ENCODE measurements around the gene CHST11. TPM values are rescaled to one million over a fixed set of nuclear protein-coding genes. Genes with fewer than 3 reads are reported as not detected.

The CHST11 gene
- total and polyA plus RNA-seq, 4 donors = 0.57 to 11.1 (median 3.7) TPM

DNA sequence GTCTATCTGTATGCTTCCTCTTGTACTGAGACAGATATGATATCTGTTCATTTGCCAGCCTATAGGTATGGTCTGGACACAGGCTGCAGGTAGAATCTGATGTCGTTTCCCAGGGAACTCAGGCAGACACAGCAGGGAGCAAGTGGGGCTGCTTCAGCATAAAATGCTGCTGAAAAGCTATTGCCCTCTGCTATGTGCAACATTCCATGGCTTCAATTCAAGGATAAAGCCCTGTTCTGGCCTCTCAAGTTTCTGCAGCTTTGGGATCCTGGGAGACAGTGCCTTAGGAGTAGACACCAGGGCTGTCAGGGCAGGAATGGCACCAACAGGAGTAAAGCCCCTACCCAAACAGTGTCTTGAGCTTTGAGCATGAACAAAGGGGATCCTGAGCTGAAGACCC, 327.8 kb downstream of the CHST11 start:
- Histone ChIP-seq H3K4me3 (ENCODE audit: low read depth in 1 of 3, low read length in 3 of 3) (no peak overlapping the region), H3K27me3 (ENCODE audit: control insufficient read depth in 4 of 4, insufficient read depth in 4 of 4, low read length in 3 of 4) (no peaks in the 10 kb centered on the region), H3K36me3 (ENCODE audit: control insufficient read depth in 4 of 4, insufficient read depth in 3 of 4, low read depth in 1 of 4, low read length in 3 of 4) (no peaks in the 10 kb centered on the region), H3K9me3 (ENCODE audit: control insufficient read depth in 4 of 4, low read length in 3 of 4) (peaks cover 3 to 12% (median 6%) of the 10 kb centered on the region in 4 donors), H3K27ac (ENCODE audit: low read depth in 1 of 2, low read length in 2 of 2) (no peak overlapping the region), H3K9ac (ENCODE audit: low read depth in 1 of 2, low read length in 2 of 2) (no peak overlapping the region), H3K4me1 (ENCODE audit: control insufficient read depth in 4 of 4, insufficient read depth in 4 of 4, low read length in 3 of 4) (no peaks in the 10 kb centered on the region)
- no peak for DNase-seq (ENCODE audit: low spot score)
- WGBS = 66% methylated on average over 1 of the region's 1 CpG
- TF ChIP-seq, protein P1, sequence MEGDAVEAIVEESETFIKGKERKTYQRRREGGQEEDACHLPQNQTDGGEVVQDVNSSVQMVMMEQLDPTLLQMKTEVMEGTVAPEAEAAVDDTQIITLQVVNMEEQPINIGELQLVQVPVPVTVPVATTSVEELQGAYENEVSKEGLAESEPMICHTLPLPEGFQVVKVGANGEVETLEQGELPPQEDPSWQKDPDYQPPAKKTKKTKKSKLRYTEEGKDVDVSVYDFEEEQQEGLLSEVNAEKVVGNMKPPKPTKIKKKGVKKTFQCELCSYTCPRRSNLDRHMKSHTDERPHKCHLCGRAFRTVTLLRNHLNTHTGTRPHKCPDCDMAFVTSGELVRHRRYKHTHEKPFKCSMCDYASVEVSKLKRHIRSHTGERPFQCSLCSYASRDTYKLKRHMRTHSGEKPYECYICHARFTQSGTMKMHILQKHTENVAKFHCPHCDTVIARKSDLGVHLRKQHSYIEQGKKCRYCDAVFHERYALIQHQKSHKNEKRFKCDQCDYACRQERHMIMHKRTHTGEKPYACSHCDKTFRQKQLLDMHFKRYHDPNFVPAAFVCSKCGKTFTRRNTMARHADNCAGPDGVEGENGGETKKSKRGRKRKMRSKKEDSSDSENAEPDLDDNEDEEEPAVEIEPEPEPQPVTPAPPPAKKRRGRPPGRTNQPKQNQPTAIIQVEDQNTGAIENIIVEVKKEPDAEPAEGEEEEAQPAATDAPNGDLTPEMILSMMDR (IDR thresholded peaks at IDR 0.05; ENCODE audit: low read depth, low read length, missing input control) = no peak
- TF ChIP-seq YY1 (IDR thresholded peaks at IDR 0.05) (no peak), HNF4A (conservative IDR thresholded peaks at IDR 0.05) (no peak), EGR1 (IDR thresholded peaks at IDR 0.05; ENCODE audit: low read depth in 2 of 2) (no peak), HNF4G (IDR thresholded peaks at IDR 0.05) (no peak), NR2F2 (IDR thresholded peaks at IDR 0.05) (no peak), TAF1 (conservative IDR thresholded peaks at IDR 0.05) (no peak)

DNA sequence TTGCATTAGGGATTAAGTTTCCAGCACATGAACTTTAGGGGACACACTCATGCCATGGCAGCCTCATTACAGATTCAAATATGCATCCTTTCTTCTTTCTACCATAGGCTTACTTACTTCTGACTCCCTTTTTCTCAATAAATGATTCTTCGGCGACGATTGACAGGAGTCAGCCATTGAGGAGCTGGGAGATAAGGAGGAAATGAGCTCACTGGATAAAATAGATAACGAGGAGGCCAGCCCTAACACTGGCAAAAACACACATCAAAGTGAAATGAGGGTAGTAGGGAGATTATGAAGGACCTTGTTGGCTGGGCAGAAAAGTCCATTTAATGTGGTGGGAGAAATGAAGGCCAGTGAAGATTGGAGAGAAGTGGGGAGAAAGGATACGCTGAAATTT, 329.1 kb downstream of the CHST11 start:
- H3K27me3 ChIP-seq (ENCODE audit: control insufficient read depth in 4 of 4, insufficient read depth in 4 of 4, low read length in 3 of 4) = no peaks in the 10 kb centered on the region
- H3K4me1 ChIP-seq (ENCODE audit: control insufficient read depth in 4 of 4, insufficient read depth in 4 of 4, low read length in 3 of 4) = no peaks in the 10 kb centered on the region
- WGBS = 86% methylated on average over 5 of the region's 5 CpGs
- no peak for TF ChIP-seq SP1 (IDR thresholded peaks at IDR 0.05)
- no peak for TF ChIP-seq FOXA2 (IDR thresholded peaks at IDR 0.05)
- TF ChIP-seq EGR1 (IDR thresholded peaks at IDR 0.05; ENCODE audit: low read depth in 2 of 2) = no peak
- no peak for TF ChIP-seq NR2F2 (IDR thresholded peaks at IDR 0.05)
- no peak for TF ChIP-seq RXRA (IDR thresholded peaks at IDR 0.05)
- no peak for TF ChIP-seq JUND (IDR thresholded peaks at IDR 0.05)
- TF ChIP-seq, protein P2, sequence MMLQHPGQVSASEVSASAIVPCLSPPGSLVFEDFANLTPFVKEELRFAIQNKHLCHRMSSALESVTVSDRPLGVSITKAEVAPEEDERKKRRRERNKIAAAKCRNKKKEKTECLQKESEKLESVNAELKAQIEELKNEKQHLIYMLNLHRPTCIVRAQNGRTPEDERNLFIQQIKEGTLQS (IDR thresholded peaks at IDR 0.05) = no peak
- TF ChIP-seq, protein P3, sequence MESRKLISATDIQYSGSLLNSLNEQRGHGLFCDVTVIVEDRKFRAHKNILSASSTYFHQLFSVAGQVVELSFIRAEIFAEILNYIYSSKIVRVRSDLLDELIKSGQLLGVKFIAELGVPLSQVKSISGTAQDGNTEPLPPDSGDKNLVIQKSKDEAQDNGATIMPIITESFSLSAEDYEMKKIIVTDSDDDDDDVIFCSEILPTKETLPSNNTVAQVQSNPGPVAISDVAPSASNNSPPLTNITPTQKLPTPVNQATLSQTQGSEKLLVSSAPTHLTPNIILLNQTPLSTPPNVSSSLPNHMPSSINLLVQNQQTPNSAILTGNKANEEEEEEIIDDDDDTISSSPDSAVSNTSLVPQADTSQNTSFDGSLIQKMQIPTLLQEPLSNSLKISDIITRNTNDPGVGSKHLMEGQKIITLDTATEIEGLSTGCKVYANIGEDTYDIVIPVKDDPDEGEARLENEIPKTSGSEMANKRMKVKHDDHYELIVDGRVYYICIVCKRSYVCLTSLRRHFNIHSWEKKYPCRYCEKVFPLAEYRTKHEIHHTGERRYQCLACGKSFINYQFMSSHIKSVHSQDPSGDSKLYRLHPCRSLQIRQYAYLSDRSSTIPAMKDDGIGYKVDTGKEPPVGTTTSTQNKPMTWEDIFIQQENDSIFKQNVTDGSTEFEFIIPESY (IDR thresholded peaks at IDR 0.05) = no peak
- TF ChIP-seq TAF1 (conservative IDR thresholded peaks at IDR 0.05) = no peak
- no peak for TF ChIP-seq HNF4G (IDR thresholded peaks at IDR 0.05)
- TF ChIP-seq, protein P4, sequence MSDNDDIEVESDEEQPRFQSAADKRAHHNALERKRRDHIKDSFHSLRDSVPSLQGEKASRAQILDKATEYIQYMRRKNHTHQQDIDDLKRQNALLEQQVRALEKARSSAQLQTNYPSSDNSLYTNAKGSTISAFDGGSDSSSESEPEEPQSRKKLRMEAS (IDR thresholded peaks at IDR 0.05) = no peak
- TF ChIP-seq YY1 (IDR thresholded peaks at IDR 0.05) = no peak
- no peak overlapping the region for H3K27ac ChIP-seq (ENCODE audit: low read depth in 1 of 2, low read length in 2 of 2)
- no peaks in the 10 kb centered on the region for H3K36me3 ChIP-seq (ENCODE audit: control insufficient read depth in 4 of 4, insufficient read depth in 3 of 4, low read depth in 1 of 4, low read length in 3 of 4)
- no peak overlapping the region for H3K9ac ChIP-seq (ENCODE audit: low read depth in 1 of 2, low read length in 2 of 2)
- peaks cover 0 to 5% (median 1%) of the 10 kb centered on the region in 4 donors for H3K9me3 ChIP-seq (ENCODE audit: control insufficient read depth in 4 of 4, low read length in 3 of 4)
- H3K4me3 ChIP-seq (ENCODE audit: low read depth in 1 of 3, low read length in 3 of 3) = no peak overlapping the region
- no peak for DNase-seq (ENCODE audit: low spot score)

DNA sequence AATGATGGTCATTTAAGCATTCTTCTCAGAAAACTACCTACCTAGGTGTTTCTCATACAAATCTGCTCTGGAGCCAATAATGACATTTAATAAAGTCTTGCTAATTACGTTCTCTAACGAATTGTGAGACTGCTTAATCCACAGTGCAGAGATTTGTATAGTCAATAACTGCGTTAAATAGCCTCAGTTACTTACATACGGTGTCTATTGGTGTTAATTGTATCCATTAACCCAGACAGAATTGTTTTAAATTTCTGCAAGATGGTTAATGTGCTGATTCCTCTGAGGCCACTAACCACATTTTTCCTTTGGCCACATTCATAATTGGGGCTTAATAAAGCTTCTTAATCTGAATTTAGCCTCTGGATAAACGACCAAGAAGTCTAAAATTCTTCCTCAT, 329.6 kb downstream of the CHST11 start:
- Histone ChIP-seq H3K36me3 (ENCODE audit: control insufficient read depth in 4 of 4, insufficient read depth in 3 of 4, low read depth in 1 of 4, low read length in 3 of 4) (no peaks in the 10 kb centered on the region), H3K27ac (ENCODE audit: low read depth in 1 of 2, low read length in 2 of 2) (no peak overlapping the region), H3K27me3 (ENCODE audit: control insufficient read depth in 4 of 4, insufficient read depth in 4 of 4, low read length in 3 of 4) (no peaks in the 10 kb centered on the region), H3K9me3 (ENCODE audit: control insufficient read depth in 4 of 4, low read length in 3 of 4) (peaks cover 0 to under 1% (median under 1%) of the 10 kb centered on the region in 4 donors), H3K4me1 (ENCODE audit: control insufficient read depth in 4 of 4, insufficient read depth in 4 of 4, low read length in 3 of 4) (no peaks in the 10 kb centered on the region), H3K9ac (ENCODE audit: low read depth in 1 of 2, low read length in 2 of 2) (no peak overlapping the region), H3K4me3 (ENCODE audit: low read depth in 1 of 3, low read length in 3 of 3) (no peak overlapping the region)
- WGBS = 82% methylated on average over 5 of the region's 5 CpGs
- no peak for DNase-seq (ENCODE audit: low spot score)
- TF ChIP-seq RXRA (IDR thresholded peaks at IDR 0.05) (no peak), HNF4A (conservative IDR thresholded peaks at IDR 0.05) (no peak)

Measured in liver (tissue), 9 donors.